ENCODE measurements around the gene BICRAL. TPM values are rescaled to one million over a fixed set of nuclear protein-coding genes. Genes with fewer than 3 reads are reported as not detected.

BICRAL gene
- total RNA-seq, 1 donor from 2014 or later, result 14.4 TPM

- H3K27me3 Mint-ChIP-seq, result no peaks in the 10 kb centered on the region
- peak; percentile 8 for TF ChIP-seq CTCF (IDR thresholded peaks at IDR 0.05; ENCODE audit: unreplicated experiment)
- H3K36me3 Mint-ChIP-seq (ENCODE audit: insufficient read depth), result no peaks in the 10 kb centered on the region
- H3K27ac Mint-ChIP-seq, result peak overlapping the region; percentile 100
- DNase-seq (ENCODE audit: low spot score, unreplicated experiment), result peak; percentile 44
- no peak overlapping the region for H3K4me3 Mint-ChIP-seq (ENCODE audit: low read depth)
- H3K9me3 Mint-ChIP-seq (ENCODE audit: low read depth), result no peaks in the 10 kb centered on the region
- peaks cover 20% of the 10 kb centered on the region for H3K4me1 Mint-ChIP-seq (ENCODE audit: low read depth)
Measured at GRCh38 chr6:42783177-42783875, 1.5 kb downstream of the BICRAL start.

- TF ChIP-seq CTCF (IDR thresholded peaks at IDR 0.05; ENCODE audit: unreplicated experiment), result no peak
- Mint-ChIP-seq H3K27me3 (no peaks in the 10 kb centered on the region), H3K4me1 (ENCODE audit: low read depth) (peaks cover 26% of the 10 kb centered on the region), H3K27ac (peak overlapping the region; percentile 100), H3K36me3 (ENCODE audit: insufficient read depth) (peaks cover 2% of the 10 kb centered on the region), H3K4me3 (ENCODE audit: low read depth) (no peak overlapping the region), H3K9me3 (ENCODE audit: low read depth) (no peaks in the 10 kb centered on the region)
- DNase-seq (ENCODE audit: low spot score, unreplicated experiment), result no peak
Measured at GRCh38 chr6:42783876-42784642, 2.2 kb downstream of the BICRAL start.

- Mint-ChIP-seq H3K4me3 (ENCODE audit: low read depth) (no peak overlapping the region), H3K4me1 (ENCODE audit: low read depth) (peaks cover 30% of the 10 kb centered on the region), H3K9me3 (ENCODE audit: low read depth) (no peaks in the 10 kb centered on the region), H3K27ac (peak overlapping the region; percentile 100), H3K36me3 (ENCODE audit: insufficient read depth) (peaks cover 2% of the 10 kb centered on the region), H3K27me3 (no peaks in the 10 kb centered on the region)
- no peak for TF ChIP-seq CTCF (IDR thresholded peaks at IDR 0.05; ENCODE audit: unreplicated experiment)
- DNase-seq (ENCODE audit: low spot score, unreplicated experiment), result no peak
Measured at GRCh38 chr6:42784717-42785498, 3.1 kb downstream of the BICRAL start.

GRCh38 chr6:42786525-42786985 is 4.7 kb downstream of the BICRAL start:
- Mint-ChIP-seq H3K4me1 (ENCODE audit: low read depth) (peaks cover 35% of the 10 kb centered on the region), H3K36me3 (ENCODE audit: insufficient read depth) (peaks cover 4% of the 10 kb centered on the region), H3K27me3 (no peaks in the 10 kb centered on the region), H3K27ac (no peak overlapping the region), H3K4me3 (ENCODE audit: low read depth) (no peak overlapping the region), H3K9me3 (ENCODE audit: low read depth) (no peaks in the 10 kb centered on the region)
- DNase-seq (ENCODE audit: low spot score, unreplicated experiment), result no peak
- no peak for TF ChIP-seq CTCF (IDR thresholded peaks at IDR 0.05; ENCODE audit: unreplicated experiment)

- H3K9me3 Mint-ChIP-seq (ENCODE audit: low read depth), result no peaks in the 10 kb centered on the region
- no peak for TF ChIP-seq CTCF (IDR thresholded peaks at IDR 0.05; ENCODE audit: unreplicated experiment)
- H3K27ac Mint-ChIP-seq, result no peak overlapping the region
- peaks cover 35% of the 10 kb centered on the region for H3K4me1 Mint-ChIP-seq (ENCODE audit: low read depth)
- H3K4me3 Mint-ChIP-seq (ENCODE audit: low read depth), result no peak overlapping the region
- H3K36me3 Mint-ChIP-seq (ENCODE audit: insufficient read depth), result peaks cover 4% of the 10 kb centered on the region
- no peak for DNase-seq (ENCODE audit: low spot score, unreplicated experiment)
- no peaks in the 10 kb centered on the region for H3K27me3 Mint-ChIP-seq
Measured at GRCh38 chr6:42787063-42787472, 5.2 kb downstream of the BICRAL start.
